K562 (cell line): ENCODE results near the gene RHOC. TPM values are rescaled to one million over a fixed set of nuclear protein-coding genes. Genes with fewer than 3 reads are reported as not detected.

Experiments used
- CHD1 ChIP-seq: fragments of 200-600 bp; sonication (generic); IDR thresholded peaks from one replicate; pipeline ENCODE4 v1.6.1; 2012; ENCODE audit warnings: mild to moderate bottlenecking, moderate library complexity, low read length, inconsistent platforms
- EP400 ChIP-seq: fragments of 450-650 bp; IDR thresholded peaks from 2 replicates; pipeline ENCODE4 v1.6.1; 2017; ENCODE audit warnings: antibody characterized with exemption, mild to moderate bottlenecking, moderate library complexity
- ETV5 ChIP-seq: sonication (generic); formaldehyde crosslinking; IDR thresholded peaks from 2 replicates; pipeline ENCODE4 v1.4.0; 2020; ENCODE audit warnings: low read depth, mild to moderate bottlenecking, missing genetic modification reagents
- FOXA1 ChIP-seq: fragments of 450-650 bp; IDR thresholded peaks from 2 replicates; pipeline ENCODE4 v1.6.1; 2016; ENCODE audit warnings: mild to moderate bottlenecking, borderline replicate concordance
- FOXK1 ChIP-seq: sonication (generic); formaldehyde crosslinking; IDR thresholded peaks from 2 replicates; pipeline ENCODE4 v1.8.0; 2022; ENCODE audit warnings: missing genetic modification reagents, mild to moderate bottlenecking, borderline replicate concordance
- JUN ChIP-seq, 2 experiments: sonication (generic) in 1 of 2; formaldehyde crosslinking in 1 of 2; IDR thresholded peaks; 2 replicates each; pipeline versions ENCODE4 v1.6.1 to v1.8.0; 2012 to 2022; ENCODE audit warnings: borderline replicate concordance in 2 of 2, mild to moderate bottlenecking in 2 of 2, improper control_type of control experiment in 1 of 2, low read depth in 1 of 2, low read length in 1 of 2, missing genetic modification reagents in 1 of 2
- KDM2B ChIP-seq: fragments of 250-450 bp; sonication (Bioruptor Pico); IDR thresholded peaks from 2 replicates; pipeline ENCODE4 v1.8.0; 2021; ENCODE audit warnings: mild to moderate bottlenecking, moderate library complexity
- NEUROD1 ChIP-seq: fragments of 150-350 bp; IDR thresholded peaks from 2 replicates; pipeline ENCODE4 v1.6.1; 2014; ENCODE audit warnings: borderline replicate concordance, low read length, low read depth; ENCODE audit not compliant: partially characterized antibody
- PYGO2 ChIP-seq: fragments of 450-650 bp; IDR thresholded peaks from 2 replicates; pipeline ENCODE4 v1.6.1; 2016; ENCODE audit warnings: mild to moderate bottlenecking, missing genetic modification characterization, moderate library complexity, missing compliant biosample characterization
- RFX1 ChIP-seq: fragments of 450-650 bp; IDR thresholded peaks from 2 replicates; pipeline ENCODE4 v1.6.1; 2016; ENCODE audit warnings: mild to moderate bottlenecking, moderate library complexity
- TAF15 ChIP-seq: fragments of 200-400 bp; formaldehyde crosslinking; IDR thresholded peaks from 2 replicates; pipeline ENCODE4 v1.6.1; 2017; ENCODE audit warnings: mild to moderate bottlenecking, low read depth, low read length, moderate library complexity
- TCF7L2 ChIP-seq: fragments of 150-350 bp; IDR thresholded peaks from 2 replicates; pipeline ENCODE4 v1.6.1; 2016; ENCODE audit warnings: low read depth, mild to moderate bottlenecking, low read length, moderate library complexity
- TEAD1 ChIP-seq, 2 experiments: fragments of 450-650 bp in 1 of 2; sonication (generic) in 1 of 2; formaldehyde crosslinking; IDR thresholded peaks; 2 replicates each; pipeline versions ENCODE4 v1.4.0 to v1.8.0; 2020 to 2022; ENCODE audit warnings: mild to moderate bottlenecking in 2 of 2, missing genetic modification reagents in 1 of 2
- ZBTB8A ChIP-seq: fragments of 450-650 bp; IDR thresholded peaks from 2 replicates; pipeline ENCODE4 v1.6.1; 2018; ENCODE audit warnings: mild to moderate bottlenecking, moderate library complexity; ENCODE audit not compliant: partially characterized antibody
- ZNF311 ChIP-seq: fragments of 250-450 bp; sonication (Bioruptor Pico); IDR thresholded peaks from 2 replicates; pipeline ENCODE4 v1.4.0; 2020; ENCODE audit warnings: mild to moderate bottlenecking, moderate library complexity
- polyA plus RNA-seq, 8 experiments: library from polyadenylated mRNA; depleted of rRNA in 4 of 8; stranded (reverse) in 5 of 8; unstranded in 3 of 8; fragments of >200 nt; fragmentation: Nextera tagmentation in 2 of 8; fragmentation: Illumina TruSeq in 1 of 8; extraction: Ambion mirVana in 2 of 8; extraction: Trizol in 1 of 8; gene quantifications; 2 replicates each; pipeline versions ENCODE4 v1.2.1 to v1.2.3, GENCODE V29; 2011 to 2014; ENCODE audit warnings: inconsistent platforms in 1 of 8, missing spikeins in 1 of 8
- total RNA-seq, 7 experiments: library from RNA; depleted of rRNA in 6 of 7; stranded (reverse); fragments of >200 nt in 6 of 7; fragmentation: Illumina TruSeq in 2 of 7; extraction: Trizol in 2 of 7; gene quantifications; 2 replicates each; pipeline versions ENCODE4 v1.2.1 to v1.2.3, GENCODE V29; 2011 to 2021; ENCODE audit warnings: low replicate concordance in 1 of 7
- TF ChIP-seq, protein P1 (sequence below): fragments of 450-650 bp; IDR thresholded peaks from 2 replicates; pipeline ENCODE4 v1.6.1; 2017; ENCODE audit warnings: antibody characterized with exemption, mild to moderate bottlenecking
- TF ChIP-seq, protein P2 (sequence below): fragments of 150-350 bp; IDR thresholded peaks from 2 replicates; pipeline ENCODE4 v1.6.1; 2014; ENCODE audit warnings: low read depth, mild to moderate bottlenecking, low read length, borderline replicate concordance
- TF ChIP-seq, protein P3 (sequence below): fragments of 450-650 bp; IDR thresholded peaks from 2 replicates; pipeline ENCODE4 v1.6.1; 2016

Gene RHOC
- total and polyA plus RNA-seq, 9 of the 15 experiments (the other 6 are each of a cell fraction or from before 2014, with no cell fraction given): 35.2 to 364 (median 204) TPM

DNA sequence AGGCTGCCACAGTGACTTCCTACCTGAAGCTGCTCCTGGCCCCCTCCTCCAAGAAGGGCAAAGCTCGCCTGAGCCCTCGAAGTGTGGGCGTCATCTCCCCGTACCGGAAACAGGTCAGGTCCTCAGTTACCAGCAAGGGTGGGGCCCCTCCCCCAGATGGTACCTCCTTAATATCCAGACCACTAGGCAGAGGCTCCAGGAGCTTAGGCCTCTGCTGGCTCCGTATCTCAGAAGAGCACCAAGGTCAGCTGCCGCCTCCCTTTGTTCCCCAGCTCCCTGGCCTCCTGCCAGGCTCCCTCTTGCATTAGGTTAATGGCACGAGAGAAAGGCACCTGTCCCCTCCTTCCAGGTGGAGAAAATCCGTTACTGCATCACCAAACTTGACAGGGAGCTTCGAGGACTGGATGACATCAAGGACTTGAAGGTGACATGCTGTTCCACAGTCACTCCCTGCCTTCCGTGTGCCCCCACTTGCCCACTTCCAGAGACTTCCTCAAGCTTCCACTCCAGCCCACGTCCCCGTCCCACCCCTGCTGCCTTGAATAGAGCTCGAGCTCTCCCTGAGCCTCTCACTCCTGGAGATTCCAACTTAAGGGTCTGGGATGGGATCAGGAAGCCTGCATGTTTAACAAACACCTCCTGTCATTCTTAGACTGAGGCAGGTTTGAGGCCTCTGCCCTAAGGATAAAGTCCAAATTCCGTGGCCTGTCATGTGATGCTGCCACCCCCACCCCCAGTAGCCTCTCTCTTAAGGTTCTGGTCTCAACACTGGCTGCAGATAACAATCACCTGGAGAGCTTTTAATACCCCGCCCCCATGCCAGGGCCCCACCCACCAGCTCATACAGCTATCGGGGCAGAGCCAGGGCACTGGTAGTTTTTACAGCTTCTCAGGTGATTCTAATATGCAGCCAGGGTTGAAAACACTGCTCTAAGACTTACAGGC, 8.3 kb downstream of the RHOC start (continued):
- TF ChIP-seq FOXA1: no peak
- TF ChIP-seq NEUROD1: peak; percentile 29
- no peak for TF ChIP-seq TAF15
- no peak for TF ChIP-seq KDM2B
- TF ChIP-seq PYGO2 (tag): no peak
- TF ChIP-seq FOXK1 (CRISPR knock-in tag): no peak
- no peak for TF ChIP-seq ZBTB8A
- no peak for TF ChIP-seq CHD1
- TF ChIP-seq JUN (IDR thresholded peaks at IDR 0.05; ENCODE audit: borderline replicate concordance, low read depth, low read length): no peak
- TF ChIP-seq JUN (CRISPR knock-in tag; IDR thresholded peaks at IDR 0.05; ENCODE audit: borderline replicate concordance): no peak
- TF ChIP-seq, protein P1, sequence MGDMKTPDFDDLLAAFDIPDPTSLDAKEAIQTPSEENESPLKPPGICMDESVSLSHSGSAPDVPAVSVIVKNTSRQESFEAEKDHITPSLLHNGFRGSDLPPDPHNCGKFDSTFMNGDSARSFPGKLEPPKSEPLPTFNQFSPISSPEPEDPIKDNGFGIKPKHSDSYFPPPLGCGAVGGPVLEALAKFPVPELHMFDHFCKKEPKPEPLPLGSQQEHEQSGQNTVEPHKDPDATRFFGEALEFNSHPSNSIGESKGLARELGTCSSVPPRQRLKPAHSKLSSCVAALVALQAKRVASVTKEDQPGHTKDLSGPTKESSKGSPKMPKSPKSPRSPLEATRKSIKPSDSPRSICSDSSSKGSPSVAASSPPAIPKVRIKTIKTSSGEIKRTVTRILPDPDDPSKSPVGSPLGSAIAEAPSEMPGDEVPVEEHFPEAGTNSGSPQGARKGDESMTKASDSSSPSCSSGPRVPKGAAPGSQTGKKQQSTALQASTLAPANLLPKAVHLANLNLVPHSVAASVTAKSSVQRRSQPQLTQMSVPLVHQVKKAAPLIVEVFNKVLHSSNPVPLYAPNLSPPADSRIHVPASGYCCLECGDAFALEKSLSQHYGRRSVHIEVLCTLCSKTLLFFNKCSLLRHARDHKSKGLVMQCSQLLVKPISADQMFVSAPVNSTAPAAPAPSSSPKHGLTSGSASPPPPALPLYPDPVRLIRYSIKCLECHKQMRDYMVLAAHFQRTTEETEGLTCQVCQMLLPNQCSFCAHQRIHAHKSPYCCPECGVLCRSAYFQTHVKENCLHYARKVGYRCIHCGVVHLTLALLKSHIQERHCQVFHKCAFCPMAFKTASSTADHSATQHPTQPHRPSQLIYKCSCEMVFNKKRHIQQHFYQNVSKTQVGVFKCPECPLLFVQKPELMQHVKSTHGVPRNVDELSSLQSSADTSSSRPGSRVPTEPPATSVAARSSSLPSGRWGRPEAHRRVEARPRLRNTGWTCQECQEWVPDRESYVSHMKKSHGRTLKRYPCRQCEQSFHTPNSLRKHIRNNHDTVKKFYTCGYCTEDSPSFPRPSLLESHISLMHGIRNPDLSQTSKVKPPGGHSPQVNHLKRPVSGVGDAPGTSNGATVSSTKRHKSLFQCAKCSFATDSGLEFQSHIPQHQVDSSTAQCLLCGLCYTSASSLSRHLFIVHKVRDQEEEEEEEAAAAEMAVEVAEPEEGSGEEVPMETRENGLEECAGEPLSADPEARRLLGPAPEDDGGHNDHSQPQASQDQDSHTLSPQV: peak; percentile 9; the same call in 1 of the 2 replicates
- TF ChIP-seq TEAD1 (CRISPR knock-in tag; IDR thresholded peaks at IDR 0.05): peak; percentile 19 to 46; a peak in 1 of 4 replicates
- TF ChIP-seq, protein P2, sequence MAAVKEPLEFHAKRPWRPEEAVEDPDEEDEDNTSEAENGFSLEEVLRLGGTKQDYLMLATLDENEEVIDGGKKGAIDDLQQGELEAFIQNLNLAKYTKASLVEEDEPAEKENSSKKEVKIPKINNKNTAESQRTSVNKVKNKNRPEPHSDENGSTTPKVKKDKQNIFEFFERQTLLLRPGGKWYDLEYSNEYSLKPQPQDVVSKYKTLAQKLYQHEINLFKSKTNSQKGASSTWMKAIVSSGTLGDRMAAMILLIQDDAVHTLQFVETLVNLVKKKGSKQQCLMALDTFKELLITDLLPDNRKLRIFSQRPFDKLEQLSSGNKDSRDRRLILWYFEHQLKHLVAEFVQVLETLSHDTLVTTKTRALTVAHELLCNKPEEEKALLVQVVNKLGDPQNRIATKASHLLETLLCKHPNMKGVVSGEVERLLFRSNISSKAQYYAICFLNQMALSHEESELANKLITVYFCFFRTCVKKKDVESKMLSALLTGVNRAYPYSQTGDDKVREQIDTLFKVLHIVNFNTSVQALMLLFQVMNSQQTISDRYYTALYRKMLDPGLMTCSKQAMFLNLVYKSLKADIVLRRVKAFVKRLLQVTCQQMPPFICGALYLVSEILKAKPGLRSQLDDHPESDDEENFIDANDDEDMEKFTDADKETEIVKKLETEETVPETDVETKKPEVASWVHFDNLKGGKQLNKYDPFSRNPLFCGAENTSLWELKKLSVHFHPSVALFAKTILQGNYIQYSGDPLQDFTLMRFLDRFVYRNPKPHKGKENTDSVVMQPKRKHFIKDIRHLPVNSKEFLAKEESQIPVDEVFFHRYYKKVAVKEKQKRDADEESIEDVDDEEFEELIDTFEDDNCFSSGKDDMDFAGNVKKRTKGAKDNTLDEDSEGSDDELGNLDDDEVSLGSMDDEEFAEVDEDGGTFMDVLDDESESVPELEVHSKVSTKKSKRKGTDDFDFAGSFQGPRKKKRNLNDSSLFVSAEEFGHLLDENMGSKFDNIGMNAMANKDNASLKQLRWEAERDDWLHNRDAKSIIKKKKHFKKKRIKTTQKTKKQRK: no peak
- TF ChIP-seq EP400: no peak
- TF ChIP-seq ZNF311 (CRISPR knock-in tag): no peak
- TF ChIP-seq, protein P3, sequence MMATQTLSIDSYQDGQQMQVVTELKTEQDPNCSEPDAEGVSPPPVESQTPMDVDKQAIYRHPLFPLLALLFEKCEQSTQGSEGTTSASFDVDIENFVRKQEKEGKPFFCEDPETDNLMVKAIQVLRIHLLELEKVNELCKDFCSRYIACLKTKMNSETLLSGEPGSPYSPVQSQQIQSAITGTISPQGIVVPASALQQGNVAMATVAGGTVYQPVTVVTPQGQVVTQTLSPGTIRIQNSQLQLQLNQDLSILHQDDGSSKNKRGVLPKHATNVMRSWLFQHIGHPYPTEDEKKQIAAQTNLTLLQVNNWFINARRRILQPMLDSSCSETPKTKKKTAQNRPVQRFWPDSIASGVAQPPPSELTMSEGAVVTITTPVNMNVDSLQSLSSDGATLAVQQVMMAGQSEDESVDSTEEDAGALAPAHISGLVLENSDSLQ: peak; percentile 48
- 0 out of 2 replicates have a peak, but pooled peaks have one; percentile 34 for TF ChIP-seq ETV5 (CRISPR knock-in tag)
- TF ChIP-seq TCF7L2: no peak
- TF ChIP-seq RFX1: no peak
